ENCODE data around the gene MSI2. TPM values are rescaled to one million over a fixed set of nuclear protein-coding genes. Genes with fewer than 3 reads are reported as not detected.

MSI2 gene
- total RNA-seq, 1 donor from 2014 or later = 60.6 TPM

- Mint-ChIP-seq H3K36me3 (ENCODE audit: low read depth, unreplicated experiment) (peaks cover 3% of the 10 kb centered on the region), H3K27ac (ENCODE audit: unreplicated experiment) (no peak overlapping the region), H3K27me3 (ENCODE audit: unreplicated experiment) (peaks cover 3% of the 10 kb centered on the region), H3K4me1 (ENCODE audit: unreplicated experiment) (peaks cover 12% of the 10 kb centered on the region), H3K4me3 (ENCODE audit: unreplicated experiment) (no peak overlapping the region), H3K9me3 (ENCODE audit: unreplicated experiment) (no peaks in the 10 kb centered on the region)
- TF ChIP-seq CTCF (IDR thresholded peaks at IDR 0.05; ENCODE audit: unreplicated experiment) = no peak
- no peak for DNase-seq (ENCODE audit: low spot score)
Measured at GRCh38 chr17:57723427-57724025, 467.2 kb downstream of the MSI2 start.

- Mint-ChIP-seq H3K4me3 (ENCODE audit: unreplicated experiment) (no peak overlapping the region), H3K36me3 (ENCODE audit: low read depth, unreplicated experiment) (peaks cover 3% of the 10 kb centered on the region), H3K27ac (ENCODE audit: unreplicated experiment) (no peak overlapping the region), H3K27me3 (ENCODE audit: unreplicated experiment) (peaks cover 4% of the 10 kb centered on the region), H3K4me1 (ENCODE audit: unreplicated experiment) (peaks cover 12% of the 10 kb centered on the region), H3K9me3 (ENCODE audit: unreplicated experiment) (no peaks in the 10 kb centered on the region)
- no peak for TF ChIP-seq CTCF (IDR thresholded peaks at IDR 0.05; ENCODE audit: unreplicated experiment)
- no peak for DNase-seq (ENCODE audit: low spot score)
Measured at GRCh38 chr17:57724026-57724728, 467.9 kb downstream of the MSI2 start.

- DNase-seq (ENCODE audit: low spot score) = no peak
- TF ChIP-seq CTCF (IDR thresholded peaks at IDR 0.05; ENCODE audit: unreplicated experiment) = no peak
- H3K27ac Mint-ChIP-seq (ENCODE audit: unreplicated experiment) = no peak overlapping the region
Measured at GRCh38 chr17:57724729-57725125, 468.4 kb downstream of the MSI2 start.

GRCh38 chr17:57726213-57726790 lies 470.0 kb downstream of the MSI2 start:
- H3K4me1 Mint-ChIP-seq (ENCODE audit: unreplicated experiment) = peaks cover 12% of the 10 kb centered on the region
- H3K4me3 Mint-ChIP-seq (ENCODE audit: unreplicated experiment) = no peak overlapping the region
- H3K27ac Mint-ChIP-seq (ENCODE audit: unreplicated experiment) = no peak overlapping the region
- peaks cover 5% of the 10 kb centered on the region for H3K27me3 Mint-ChIP-seq (ENCODE audit: unreplicated experiment)
- no peak for DNase-seq (ENCODE audit: low spot score)
- H3K36me3 Mint-ChIP-seq (ENCODE audit: low read depth, unreplicated experiment) = peaks cover 3% of the 10 kb centered on the region
- TF ChIP-seq CTCF (IDR thresholded peaks at IDR 0.05; ENCODE audit: unreplicated experiment) = no peak
- no peaks in the 10 kb centered on the region for H3K9me3 Mint-ChIP-seq (ENCODE audit: unreplicated experiment)

More at GRCh38 chr17:57724729-57725125, 468.4 kb downstream of the MSI2 start:
- peaks cover 4% of the 10 kb centered on the region for H3K27me3 Mint-ChIP-seq (ENCODE audit: unreplicated experiment)
- peaks cover 12% of the 10 kb centered on the region for H3K4me1 Mint-ChIP-seq (ENCODE audit: unreplicated experiment)
- no peak overlapping the region for H3K4me3 Mint-ChIP-seq (ENCODE audit: unreplicated experiment)
- H3K9me3 Mint-ChIP-seq (ENCODE audit: unreplicated experiment) = no peaks in the 10 kb centered on the region
- peaks cover 3% of the 10 kb centered on the region for H3K36me3 Mint-ChIP-seq (ENCODE audit: low read depth, unreplicated experiment)

GRCh38 chr17:57726838-57727237 lies 470.5 kb downstream of the MSI2 start:
- Mint-ChIP-seq H3K27ac (ENCODE audit: unreplicated experiment) (no peak overlapping the region), H3K27me3 (ENCODE audit: unreplicated experiment) (peaks cover 5% of the 10 kb centered on the region), H3K4me1 (ENCODE audit: unreplicated experiment) (peaks cover 12% of the 10 kb centered on the region), H3K9me3 (ENCODE audit: unreplicated experiment) (no peaks in the 10 kb centered on the region), H3K36me3 (ENCODE audit: low read depth, unreplicated experiment) (peaks cover 3% of the 10 kb centered on the region), H3K4me3 (ENCODE audit: unreplicated experiment) (no peak overlapping the region)
- no peak for DNase-seq (ENCODE audit: low spot score)
- no peak for TF ChIP-seq CTCF (IDR thresholded peaks at IDR 0.05; ENCODE audit: unreplicated experiment)

Measured in endothelial cell (in vitro differentiated cells).